Cardiac fibroblast (primary cell): ENCODE results near the gene TRABD2B.

Source experiments
- DNase-seq, 2 donors: peaks; one replicate each; pipeline versions ENCODE4 v3.0.0 to v3.0.0-alpha.2; 2010; ENCODE audit warnings: low read depth in 2 of 2
- H3K4me3 ChIP-seq, 2 donors: replicated peaks in 1 of 2; 1 replicate in 1 of 2; 2 replicates in 1 of 2; pipeline ENCODE4 v1.5.1; 2011; ENCODE audit warnings: low read depth in 2 of 2, low read length in 2 of 2, mild to moderate bottlenecking in 2 of 2, moderate library complexity in 1 of 2
- CTCF ChIP-seq: IDR thresholded peaks from one replicate; pipeline ENCODE4 v1.5.1; 2011; ENCODE audit warnings: low read depth, mild to moderate bottlenecking, low read length, inconsistent platforms

The TRABD2B gene

GRCh38 chr1:47876587-47876963, 120.6 kb downstream of the TRABD2B start:
- no peak for TF ChIP-seq CTCF

GRCh38 chr1:47875831-47876586, 121.2 kb downstream of the TRABD2B start:
- TF ChIP-seq CTCF, result no peak
- no peak overlapping the region for H3K4me3 ChIP-seq
- peak in 1 of 2 donors; percentile 39 for DNase-seq

More at GRCh38 chr1:47876587-47876963, 120.6 kb downstream of the TRABD2B start:
- H3K4me3 ChIP-seq, result no peak overlapping the region
- DNase-seq, result no peak

- no peak for TF ChIP-seq CTCF
- DNase-seq, result no peak
- no peak overlapping the region for H3K4me3 ChIP-seq
Observed at GRCh38 chr1:47875036-47875435, 122.1 kb downstream of the TRABD2B start.

GRCh38 chr1:47873337-47873736, 123.8 kb downstream of the TRABD2B start:
- no peak for DNase-seq
- no peak overlapping the region for H3K4me3 ChIP-seq
- no peak for TF ChIP-seq CTCF

GRCh38 chr1:47872886-47873285, 124.3 kb downstream of the TRABD2B start:
- no peak for DNase-seq
- H3K4me3 ChIP-seq, result no peak overlapping the region
- no peak for TF ChIP-seq CTCF

- TF ChIP-seq CTCF, result no peak
- peak in 1 of 2 donors; percentile 13 for DNase-seq
- no peak overlapping the region for H3K4me3 ChIP-seq
Observed at GRCh38 chr1:47871799-47872353, 125.3 kb downstream of the TRABD2B start.
